HCT116 (cell line): Measurements from ENCODE around the gene HUS1B. TPM values are rescaled to one million over a fixed set of nuclear protein-coding genes. Genes with fewer than 3 reads are reported as not detected.

Source experiments
- ATAC-seq: fragments of 200-7000 bp; cut with Tn5 transposase; 2 replicates; pipeline ENCODE4 v1.9.1; 2020; ENCODE audit warnings: mild to moderate bottlenecking, moderate library complexity
- BruUV-seq: library from RNA; stranded (reverse); fragments of 400-500 nt; replicated peaks from 2 replicates; lab custom pipeline; 2021; lab: Mats Ljungman, UMichigan
- CTCF ChIA-PET: fragments of 300-600 bp; sonication (Branson Sonifier 250); formaldehyde crosslinking; loops from one replicate; lab custom pipeline; 2021; ENCODE audit warnings: antibody characterized with exemption; lab: Charles Lee
- POLR2A ChIA-PET: fragments of 300-600, 350-600 bp; sonication (Branson Sonifier 250); formaldehyde crosslinking; loops from one replicate; lab custom pipeline; 2021; ENCODE audit warnings: antibody characterized with exemption; lab: Charles Lee
- RAD21 ChIA-PET, 2 experiments: fragments of 300-600 bp; sonication (Branson Sonifier 250); formaldehyde crosslinking; loops; one replicate each; lab custom pipeline; 2023; ENCODE audit warnings: low total read pairs in 2 of 2; ENCODE audit not compliant: uncharacterized antibody in 2 of 2, unreplicated experiment in 2 of 2, low non-redundant PET in 1 of 2; lab: Charles Lee
- DNase-seq: peaks from one replicate; pipeline ENCODE4 v3.0.0-alpha.2; 2010; ENCODE audit warnings: low read depth, low spot score
- H2AFZ ChIP-seq: fragments of 200-600 bp; shearing (Covaris generic), sonication (generic); 2 replicates; pipeline ENCODE4 v1.6.1; 2017; ENCODE audit warnings: low read depth, mixed run types, mixed read lengths, antibody characterized with exemption, low read length; ENCODE audit not compliant: poor library complexity, severe bottlenecking
- H3K27ac ChIP-seq: 2 replicates; pipeline ENCODE4 v1.5.1; 2012; ENCODE audit warnings: low read depth, low read length
- H3K27me3 ChIP-seq: fragments of 200-600 bp; sonication (generic); 2 replicates; pipeline ENCODE4 v1.6.1; 2016; ENCODE audit warnings: mixed run types, low read length, mixed read lengths; ENCODE audit not compliant: insufficient read depth
- H3K36me3 ChIP-seq, 2 experiments: fragments of 200-500 bp in 1 of 2; fragments of 200-600 bp in 1 of 2; sonication (Bioruptor generic) in 1 of 2; sonication (generic) in 1 of 2; 2 replicates each; pipeline versions ENCODE4 v1.5.1 to v1.6.1; 2014 to 2016; ENCODE audit warnings: low read length in 2 of 2, inconsistent platforms in 1 of 2, mixed read lengths in 1 of 2, mixed run types in 1 of 2; ENCODE audit not compliant: insufficient read depth in 2 of 2, control insufficient read depth in 1 of 2
- H3K4me1 ChIP-seq, 2 experiments: fragments of 200-600 bp in 1 of 2; sonication (generic) in 1 of 2; 2 replicates each; pipeline versions ENCODE4 v1.5.1 to v1.6.1; 2012 to 2017; ENCODE audit warnings: low read length in 2 of 2, inconsistent platforms in 1 of 2, mild to moderate bottlenecking in 1 of 2, mixed read lengths in 1 of 2, mixed run types in 1 of 2, moderate library complexity in 1 of 2; ENCODE audit not compliant: insufficient read depth in 2 of 2, control insufficient read depth in 1 of 2
- H3K4me2 ChIP-seq: fragments of 200-600 bp; sonication (generic); 2 replicates; pipeline ENCODE4 v1.6.1; 2017; ENCODE audit warnings: mixed run types, low read length, mixed read lengths
- H3K4me3 ChIP-seq, 2 experiments: fragments of 200-600 bp in 1 of 2; sonication (generic) in 1 of 2; replicated peaks in 1 of 2; 2 replicates each; pipeline ENCODE4 v1.5.1; 2011 to 2016; ENCODE audit warnings: low read length in 2 of 2, control low read depth in 1 of 2, low read depth in 1 of 2, mild to moderate bottlenecking in 1 of 2, mixed read lengths in 1 of 2, mixed run types in 1 of 2
- H3K79me2 ChIP-seq: fragments of 200-600 bp; sonication (generic); 2 replicates; pipeline ENCODE4 v1.6.1; 2017; ENCODE audit warnings: mild to moderate bottlenecking, mixed run types, low read length, moderate library complexity, mixed read lengths; ENCODE audit not compliant: insufficient read depth
- H3K9ac ChIP-seq: fragments of 200-600 bp; sonication (generic); 2 replicates; pipeline ENCODE4 v1.6.1; 2016; ENCODE audit warnings: low read length, mixed read lengths
- H3K9me2 ChIP-seq: fragments of 200-600 bp; sonication (generic), shearing (Covaris generic); 2 replicates; pipeline ENCODE4 v1.6.1; 2017; ENCODE audit warnings: mixed run types, mild to moderate bottlenecking, moderate library complexity; ENCODE audit not compliant: insufficient read depth
- H3K9me3 ChIP-seq, 2 experiments: fragments of 200-500 bp in 1 of 2; fragments of 200-600 bp in 1 of 2; sonication (Bioruptor generic) in 1 of 2; sonication (generic) in 1 of 2; 2 replicates each; pipeline ENCODE4 v1.6.1; 2014 to 2017; ENCODE audit warnings: low read length in 2 of 2, mixed read lengths in 2 of 2, inconsistent platforms in 1 of 2, low read depth in 1 of 2, mild to moderate bottlenecking in 1 of 2, mixed run types in 1 of 2, moderate library complexity in 1 of 2; ENCODE audit not compliant: control insufficient read depth in 1 of 2, insufficient read depth in 1 of 2
- H4K20me1 ChIP-seq: fragments of 200-600 bp; sonication (generic), shearing (Covaris generic); 2 replicates; pipeline ENCODE4 v1.6.1; 2017; ENCODE audit warnings: mixed run types, mild to moderate bottlenecking, moderate library complexity; ENCODE audit not compliant: insufficient read depth
- ATF3 ChIP-seq: IDR thresholded peaks from 2 replicates; pipeline ENCODE4 v1.6.1; 2012
- CBX3 ChIP-seq: IDR thresholded peaks from 2 replicates; pipeline ENCODE4 v1.6.1; 2012; ENCODE audit warnings: low read depth
- CEBPB ChIP-seq: IDR thresholded peaks from 2 replicates; pipeline ENCODE4 v1.6.1; 2012; ENCODE audit warnings: low read depth
- CTCF ChIP-seq, 3 experiments: fragments of 200-600 bp in 1 of 3; sonication (generic) in 1 of 3; IDR thresholded peaks in 2 of 3; conservative IDR thresholded peaks in 1 of 3; 2 replicates each; pipeline ENCODE4 v1.5.1; 2012 to 2017; ENCODE audit warnings: low read depth in 2 of 3, low read length in 2 of 3, antibody characterized with exemption in 1 of 3, borderline replicate concordance in 1 of 3, control low read depth in 1 of 3, mild to moderate bottlenecking in 1 of 3, mixed read lengths in 1 of 3, mixed run types in 1 of 3, moderate library complexity in 1 of 3; ENCODE audit not compliant: insufficient read depth in 1 of 3
- EGR1 ChIP-seq: IDR thresholded peaks from 2 replicates; pipeline ENCODE4 v1.6.1; 2012; ENCODE audit warnings: low read depth
- ELF1 ChIP-seq: IDR thresholded peaks from 2 replicates; pipeline ENCODE4 v1.6.1; 2012; ENCODE audit warnings: low read depth, borderline replicate concordance
- EZH2 ChIP-seq: fragments of 200-600 bp; sonication (generic); IDR thresholded peaks from 2 replicates; pipeline ENCODE4 v1.6.1; 2017; ENCODE audit warnings: antibody characterized with exemption, mixed run types
- EZH2phosphoT487 ChIP-seq: fragments of 200-600 bp; IDR thresholded peaks from 2 replicates; pipeline ENCODE4 v1.6.1; 2018; ENCODE audit warnings: antibody characterized with exemption, borderline replicate concordance
- FOSL1 ChIP-seq: IDR thresholded peaks from 2 replicates; pipeline ENCODE4 v1.6.1; 2012; ENCODE audit warnings: low read depth
- JUND ChIP-seq: IDR thresholded peaks from 2 replicates; pipeline ENCODE4 v1.6.1; 2012
- MAX ChIP-seq: IDR thresholded peaks from 2 replicates; pipeline ENCODE4 v1.6.1; 2012
- POLR2A ChIP-seq: IDR thresholded peaks from 2 replicates; pipeline ENCODE4 v1.7.0; 2011; ENCODE audit warnings: borderline replicate concordance; ENCODE audit not compliant: insufficient read depth, insufficient read length; ENCODE audit errors: extremely low read depth
- RAD21 ChIP-seq: IDR thresholded peaks from 2 replicates; pipeline ENCODE4 v1.6.1; 2012; ENCODE audit warnings: low read depth, mild to moderate bottlenecking
- SP1 ChIP-seq: IDR thresholded peaks from 2 replicates; pipeline ENCODE4 v1.6.1; 2012; ENCODE audit warnings: low read depth
- SRF ChIP-seq: IDR thresholded peaks from 2 replicates; pipeline ENCODE4 v1.6.1; 2012; ENCODE audit warnings: low read depth
- TCF7L2 ChIP-seq: IDR thresholded peaks from 2 replicates; pipeline ENCODE4 v1.7.0; 2011; ENCODE audit warnings: borderline replicate concordance, inconsistent platforms; ENCODE audit not compliant: insufficient read depth, insufficient read length; ENCODE audit errors: extremely low read depth
- YY1 ChIP-seq: IDR thresholded peaks from 2 replicates; pipeline ENCODE4 v1.6.1; 2011; ENCODE audit warnings: low read length, low read depth, moderate library complexity, mild to moderate bottlenecking; ENCODE audit not compliant: insufficient replicate concordance; ENCODE audit errors: extremely low read depth
- ZFX ChIP-seq: fragments of 450-650 bp; IDR thresholded peaks from 2 replicates; pipeline ENCODE4 v1.6.1; 2017
- intact Hi-C: fragments of 100-400 bp; cut with micrococcal nuclease; formaldehyde crosslinking; loops from 2 replicates; pipeline ENCODE4 v1.10.0; 2022
- total RNA-seq: library from RNA; stranded (reverse); gene quantifications from one replicate; pipeline ENCODE4 v1.2.1, GENCODE V29; 2021; ENCODE audit not compliant: unreplicated experiment

The HUS1B gene
- total RNA-seq, 1 experiment from 2014 or later = 0.76 TPM

GRCh38 chr6:617456-618100, 39.3 kb downstream of the HUS1B start:
- no peak overlapping the region for H3K4me3 ChIP-seq
- RAD21 ChIA-PET = no interaction called here
- H3K27ac ChIP-seq = no peak overlapping the region
- peak; percentile 38 for TF ChIP-seq RAD21
- no peak for TF ChIP-seq POLR2A
- peak in 2 of 3 experiments; percentile 13 to 34; a peak in 4 of 6 replicates for TF ChIP-seq CTCF (IDR thresholded peaks at IDR 0.05 in 2 of 3, conservative IDR thresholded peaks at IDR 0.05 in 1 of 3; ENCODE audit: borderline replicate concordance in 1 of 3, insufficient read depth in 1 of 3, low read depth in 2 of 3, low read length in 2 of 3)
- H3K9ac ChIP-seq = no peak overlapping the region
- no peak overlapping the region for H3K4me2 ChIP-seq
- intact Hi-C loops = no loop called here
- DNase-seq = no peak
- H3K4me1 ChIP-seq = no peaks in the 10 kb centered on the region
- BruUV-seq = no TSS peak
- no peaks in the 10 kb centered on the region for H3K27me3 ChIP-seq
- no peaks in the 10 kb centered on the region for H3K9me2 ChIP-seq
- H4K20me1 ChIP-seq = no peaks in the 10 kb centered on the region
- H3K9me3 ChIP-seq = no peaks in the 10 kb centered on the region
- no peak overlapping the region for H2AFZ ChIP-seq
- no peaks in the 10 kb centered on the region for H3K36me3 ChIP-seq
- CTCF ChIA-PET = interaction anchor here (2.0 kb wide), 1 partner anchor 105 kb away, joined by 5 read pairs; no protein-coding TSS in a partner anchor
- peak; percentile 78 for ATAC-seq
- POLR2A ChIA-PET = no interaction called here
- H3K79me2 ChIP-seq = no peaks in the 10 kb centered on the region

- H3K4me3 ChIP-seq = no peak overlapping the region
- H3K27ac ChIP-seq = no peak overlapping the region
- H3K27me3 ChIP-seq = no peaks in the 10 kb centered on the region
- CTCF ChIA-PET = no interaction called here
- H4K20me1 ChIP-seq = no peaks in the 10 kb centered on the region
- no peaks in the 10 kb centered on the region for H3K9me3 ChIP-seq
- no peaks in the 10 kb centered on the region for H3K79me2 ChIP-seq
- ATAC-seq = no peak
- POLR2A ChIA-PET = no interaction called here
- DNase-seq = no peak
- H2AFZ ChIP-seq = no peak overlapping the region
- no TSS peak for BruUV-seq
- RAD21 ChIA-PET = no interaction called here
- no peak overlapping the region for H3K4me2 ChIP-seq
- intact Hi-C loops = no loop called here
- H3K36me3 ChIP-seq = peaks cover 0 to 2% of the 10 kb centered on the region in 2 experiments; a peak in 1 of 4 replicates
- H3K4me1 ChIP-seq = no peaks in the 10 kb centered on the region
- no peaks in the 10 kb centered on the region for H3K9me2 ChIP-seq
- no peak overlapping the region for H3K9ac ChIP-seq
- TF ChIP-seq TCF7L2 (no peak), ATF3 (no peak), MAX (no peak), JUND (no peak), EZH2 (no peak), SP1 (no peak), EZH2phosphoT487 (no peak), CBX3 (no peak), ELF1 (no peak), RAD21 (no peak), EGR1 (no peak), YY1 (no peak), SRF (no peak), FOSL1 (no peak), CEBPB (no peak), ZFX (no peak)
Measured at GRCh38 chr6:613981-614380, 42.9 kb downstream of the HUS1B start.
